B cell (primary cell): ENCODE measurements around the gene TAF4. TPM values are rescaled to one million over a fixed set of nuclear protein-coding genes. Genes with fewer than 3 reads are reported as not detected.
"Not testable (repeated sequence)": the region's sequence is repeated elsewhere in the genome, so short reads cannot be mapped to it uniquely, and the experiment has no call there.

Experiments used
- ATAC-seq: fragments of 200-7000 bp; cut with Tn5 transposase; one replicate; pipeline ENCODE4 v1.10.0; 2021; ENCODE audit warnings: low read depth, mild to moderate bottlenecking, moderate number of reproducible peaks, moderate library complexity
- CTCF ChIA-PET: fragments of 350-600 bp; sonication (Branson Sonifier 250); formaldehyde crosslinking; loops from one replicate; lab custom pipeline; 2021; ENCODE audit warnings: antibody characterized with exemption, inconsistent platforms; lab: Charles Lee
- POLR2A ChIA-PET: fragments of 350-600 bp; sonication (Branson Sonifier 250); formaldehyde crosslinking; loops from one replicate; lab custom pipeline; 2021; ENCODE audit warnings: antibody characterized with exemption; lab: Charles Lee
- DNase-seq: peaks from one replicate; pipeline ENCODE4 v3.0.0; 2013
- H2AFZ ChIP-seq: 2 replicates; pipeline ENCODE4 v1.6.1; 2012; ENCODE audit warnings: mild to moderate bottlenecking, low read depth, low read length; ENCODE audit not compliant: insufficient read depth, poor library complexity, severe bottlenecking
- H3K27ac ChIP-seq, 2 donors: 1 replicate in 1 of 2; 2 replicates in 1 of 2; pipeline ENCODE4 v1.5.1; 2012 to 2013; ENCODE audit warnings: low read length in 2 of 2, mild to moderate bottlenecking in 2 of 2, moderate library complexity in 1 of 2
- H3K27me3 ChIP-seq, 4 experiments: fragments of 200-600 bp in 1 of 4; sonication (generic) in 1 of 4; replicated peaks in 1 of 4; 1 replicate in 2 of 4; 2 replicates in 2 of 4; pipeline versions ENCODE4 v1.6.1 to v1.7.0; 2013 to 2016; ENCODE audit warnings: low read length in 3 of 4, mild to moderate bottlenecking in 2 of 4, mixed read lengths in 1 of 4, moderate library complexity in 1 of 4; ENCODE audit not compliant: insufficient read depth in 4 of 4, control insufficient read depth in 3 of 4; ENCODE audit errors: control extremely low read depth in 1 of 4
- H3K36me3 ChIP-seq, 2 experiments: replicated peaks in 1 of 2; 1 replicate in 1 of 2; 2 replicates in 1 of 2; pipeline versions ENCODE4 v1.6.1 to v1.7.1; 2013; ENCODE audit warnings: low read length in 1 of 2; ENCODE audit not compliant: insufficient read depth in 2 of 2, control insufficient read depth in 1 of 2; ENCODE audit errors: control extremely low read depth in 1 of 2, extremely low read depth in 1 of 2
- H3K4me1 ChIP-seq, 2 donors: fragments of 200-600 bp in 1 of 2; sonication (generic) in 1 of 2; 1 replicate in 1 of 2; 2 replicates in 1 of 2; pipeline versions ENCODE4 v1.5.1 to v1.6.1; 2013 to 2017; ENCODE audit warnings: low read length in 2 of 2; ENCODE audit not compliant: control insufficient read depth in 2 of 2, insufficient read depth in 2 of 2
- H3K4me2 ChIP-seq: replicated peaks from 2 replicates; pipeline ENCODE3; 2012; ENCODE audit warnings: mild to moderate bottlenecking, low read depth, low read length; ENCODE audit not compliant: poor library complexity, severe bottlenecking
- H3K4me3 ChIP-seq, 5 experiments: fragments of 200-600 bp in 1 of 5; sonication (generic) in 1 of 5; 1 replicate in 3 of 5; 2 replicates in 2 of 5; pipeline versions ENCODE4 v1.5.1 to v1.7.0; 2011 to 2016; ENCODE audit warnings: low read length in 4 of 5, mild to moderate bottlenecking in 4 of 5, low read depth in 2 of 5, control low read depth in 1 of 5, moderate library complexity in 1 of 5; ENCODE audit not compliant: insufficient read depth in 1 of 5; ENCODE audit errors: control extremely low read depth in 1 of 5, extremely low read depth in 1 of 5
- H3K79me2 ChIP-seq: fragments of 200-600 bp; sonication (generic); one replicate; pipeline ENCODE4 v1.6.0; 2016; ENCODE audit warnings: low read length; ENCODE audit not compliant: control insufficient read depth, insufficient read depth
- H3K9ac ChIP-seq: fragments of 200-600 bp; sonication (generic); 2 replicates; pipeline ENCODE4 v1.6.1; 2017; ENCODE audit warnings: mild to moderate bottlenecking, low read length, moderate library complexity
- H3K9me3 ChIP-seq, 3 donors: one replicate each; pipeline versions ENCODE4 v1.6.1 to v1.7.1; 2013; ENCODE audit warnings: low read length in 2 of 3; ENCODE audit not compliant: control insufficient read depth in 2 of 3, insufficient read depth in 1 of 3; ENCODE audit errors: control extremely low read depth in 1 of 3
- H4K20me1 ChIP-seq: 2 replicates; pipeline ENCODE4 v1.6.0; 2012; ENCODE audit warnings: mild to moderate bottlenecking, low read length; ENCODE audit not compliant: insufficient read depth, control insufficient read depth, poor library complexity, severe bottlenecking
- H3K27ac Mint-ChIP-seq: one replicate; pipeline ENCODE4 v1.8.0; 2021; ENCODE audit warnings: mixed read lengths
- H3K27me3 Mint-ChIP-seq: one replicate; pipeline ENCODE4 v1.8.0; 2021; ENCODE audit warnings: mixed read lengths
- H3K4me1 Mint-ChIP-seq: one replicate; pipeline ENCODE4 v1.8.0; 2021; ENCODE audit warnings: mixed read lengths
- H3K4me3 Mint-ChIP-seq: one replicate; pipeline ENCODE4 v1.8.0; 2021; ENCODE audit warnings: mixed read lengths
- H3K9me3 Mint-ChIP-seq: one replicate; pipeline ENCODE4 v1.8.0; 2022; ENCODE audit warnings: mixed read lengths; ENCODE audit not compliant: insufficient read depth
- EZH2 ChIP-seq: IDR thresholded peaks from 2 replicates; pipeline ENCODE4 v1.6.1; 2012; ENCODE audit warnings: borderline replicate concordance, low read depth, mild to moderate bottlenecking, moderate library complexity, low read length; ENCODE audit not compliant: insufficient read depth, poor library complexity, severe bottlenecking
- WGBS: methylation state at CpG from one replicate; pipeline ENCODE4 v1.1.5; 2013; ENCODE audit warnings: missing lambda C conversion rate; ENCODE audit not compliant: insufficient coverage; 5-methylcytosine and 5-hydroxymethylcytosine counted together
- intact Hi-C: fragments of 100-400 bp; cut with micrococcal nuclease; formaldehyde crosslinking; loops from one replicate; pipeline ENCODE4 v1.10.0; 2022
- polyA plus RNA-seq: library from polyadenylated mRNA; depleted of rRNA; stranded (reverse); fragments of >200 nt; gene quantifications from 2 replicates; pipeline ENCODE4 v1.2.3, GENCODE V29; 2012
- total RNA-seq, 2 donors: library from RNA; stranded (reverse); fragments of 120-200 nt in 1 of 2; gene quantifications; 1 replicate in 1 of 2; 2 replicates in 1 of 2; pipeline versions ENCODE4 v1.2.3 to v1.2.4, GENCODE V29; 2013 to 2022
- TF ChIP-seq, protein P1 (sequence below): fragments of 200-600 bp; IDR thresholded peaks from one replicate; pipeline ENCODE4 v1.8.0; 2022; ENCODE audit warnings: antibody characterized with exemption, mild to moderate bottlenecking

Gene TAF4
- total and polyA plus RNA-seq, 2 donors (not counting 1 experiment from before 2014, with no cell fraction given) = 13.9 to 39.5 TPM

DNA sequence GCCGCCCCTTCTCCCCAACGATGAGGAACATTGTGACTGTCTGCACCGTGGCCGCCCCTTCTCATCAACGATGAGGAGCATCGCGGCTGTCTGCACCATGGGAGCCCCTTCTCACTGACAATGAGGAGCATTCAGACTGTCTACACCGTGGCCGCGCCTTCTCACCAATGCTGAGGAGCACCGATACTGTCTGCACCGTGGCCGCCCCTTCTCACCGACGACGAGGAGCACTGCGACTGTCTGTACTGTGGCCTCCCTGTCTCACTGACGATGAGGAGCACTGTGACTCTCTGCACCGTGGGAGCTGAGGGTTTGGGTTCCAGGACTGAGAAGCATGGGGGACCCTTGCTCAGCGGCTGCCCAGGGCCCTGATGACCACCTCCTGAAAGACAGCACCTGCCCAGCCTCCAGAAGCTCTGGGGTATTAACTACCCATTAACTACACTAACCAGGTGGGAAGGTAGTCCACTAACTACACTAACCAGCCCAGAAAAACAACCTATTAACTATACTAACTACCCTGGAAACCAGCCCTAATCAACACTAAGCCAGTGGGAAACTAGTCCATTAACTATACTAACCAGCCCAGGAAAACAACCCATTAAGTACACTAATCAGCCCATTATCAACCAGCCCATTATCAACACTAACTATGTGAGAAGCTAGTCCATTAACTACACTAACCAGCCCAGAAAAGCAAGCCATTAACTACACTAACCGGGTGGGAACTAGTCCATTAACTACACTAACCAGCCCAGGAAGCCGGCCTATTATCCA lies 116.9 kb downstream of the TAF4 start:
- ChIA-PET POLR2A (no interaction called here), CTCF (no interaction called here)
- Histone ChIP-seq H3K9me3 (peaks cover 0 to 3% (median 0%) of the 10 kb centered on the region in 3 donors), H3K9ac (no peak overlapping the region), H3K4me2 (no peak overlapping the region), H2AFZ (no peak overlapping the region), H3K4me1 (no peaks in the 10 kb centered on the region), H3K36me3 (no peaks in the 10 kb centered on the region), H4K20me1 (no peaks in the 10 kb centered on the region), H3K4me3 (no peak overlapping the region), H3K27ac (no peak overlapping the region), H3K79me2 (no peaks in the 10 kb centered on the region), H3K27me3 (peaks cover 0 to 15% (median 0%) of the 10 kb centered on the region in 4 experiments)
- Mint-ChIP-seq H3K4me3 (no peak overlapping the region), H3K9me3 (no peaks in the 10 kb centered on the region), H3K4me1 (no peaks in the 10 kb centered on the region), H3K27me3 (peaks cover 4% of the 10 kb centered on the region), H3K27ac (no peak overlapping the region)
- TF ChIP-seq, protein P1, sequence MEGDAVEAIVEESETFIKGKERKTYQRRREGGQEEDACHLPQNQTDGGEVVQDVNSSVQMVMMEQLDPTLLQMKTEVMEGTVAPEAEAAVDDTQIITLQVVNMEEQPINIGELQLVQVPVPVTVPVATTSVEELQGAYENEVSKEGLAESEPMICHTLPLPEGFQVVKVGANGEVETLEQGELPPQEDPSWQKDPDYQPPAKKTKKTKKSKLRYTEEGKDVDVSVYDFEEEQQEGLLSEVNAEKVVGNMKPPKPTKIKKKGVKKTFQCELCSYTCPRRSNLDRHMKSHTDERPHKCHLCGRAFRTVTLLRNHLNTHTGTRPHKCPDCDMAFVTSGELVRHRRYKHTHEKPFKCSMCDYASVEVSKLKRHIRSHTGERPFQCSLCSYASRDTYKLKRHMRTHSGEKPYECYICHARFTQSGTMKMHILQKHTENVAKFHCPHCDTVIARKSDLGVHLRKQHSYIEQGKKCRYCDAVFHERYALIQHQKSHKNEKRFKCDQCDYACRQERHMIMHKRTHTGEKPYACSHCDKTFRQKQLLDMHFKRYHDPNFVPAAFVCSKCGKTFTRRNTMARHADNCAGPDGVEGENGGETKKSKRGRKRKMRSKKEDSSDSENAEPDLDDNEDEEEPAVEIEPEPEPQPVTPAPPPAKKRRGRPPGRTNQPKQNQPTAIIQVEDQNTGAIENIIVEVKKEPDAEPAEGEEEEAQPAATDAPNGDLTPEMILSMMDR = no peak
- no peak for TF ChIP-seq EZH2
- DNase-seq = no peak
- ATAC-seq = no peak
- 94% methylated on average over 21 of the region's 22 CpGs for WGBS
- intact Hi-C loops = no loop called here

DNA sequence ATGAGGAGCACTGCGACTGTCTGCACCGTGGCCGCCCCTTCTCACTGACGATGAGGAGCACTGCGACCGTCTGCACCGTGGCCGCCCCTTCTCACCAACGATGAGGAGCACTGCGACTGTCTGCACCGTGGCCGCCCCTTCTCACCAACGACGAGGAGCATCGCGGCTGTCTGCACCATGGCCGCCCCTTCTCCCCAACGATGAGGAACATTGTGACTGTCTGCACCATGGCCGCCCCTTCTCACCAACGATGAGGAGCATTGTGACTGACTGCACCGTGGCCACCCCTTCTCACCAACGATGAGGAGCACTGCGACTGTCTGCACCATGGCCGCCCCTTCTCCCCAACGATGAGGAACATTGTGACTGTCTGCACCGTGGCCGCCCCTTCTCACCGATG lies 117.6 kb downstream of the TAF4 start:
- H3K79me2 ChIP-seq, H3K4me3 Mint-ChIP-seq, H3K9me3 ChIP-seq, H3K4me1 Mint-ChIP-seq, H2AFZ ChIP-seq, ATAC-seq, H3K9me3 Mint-ChIP-seq, H3K4me1 ChIP-seq, POLR2A ChIA-PET, DNase-seq, H3K36me3 ChIP-seq, intact Hi-C loops, H4K20me1 ChIP-seq, H3K9ac ChIP-seq, H3K27ac ChIP-seq, H3K27ac Mint-ChIP-seq, H3K27me3 Mint-ChIP-seq, H3K4me2 ChIP-seq, CTCF ChIA-PET, H3K4me3 ChIP-seq: not testable (repeated sequence)
- 95% methylated on average over 19 of the region's 28 CpGs for WGBS
- H3K27me3 ChIP-seq = peaks cover 0 to 11% (median 0%) of the 10 kb centered on the region in 4 experiments

DNA sequence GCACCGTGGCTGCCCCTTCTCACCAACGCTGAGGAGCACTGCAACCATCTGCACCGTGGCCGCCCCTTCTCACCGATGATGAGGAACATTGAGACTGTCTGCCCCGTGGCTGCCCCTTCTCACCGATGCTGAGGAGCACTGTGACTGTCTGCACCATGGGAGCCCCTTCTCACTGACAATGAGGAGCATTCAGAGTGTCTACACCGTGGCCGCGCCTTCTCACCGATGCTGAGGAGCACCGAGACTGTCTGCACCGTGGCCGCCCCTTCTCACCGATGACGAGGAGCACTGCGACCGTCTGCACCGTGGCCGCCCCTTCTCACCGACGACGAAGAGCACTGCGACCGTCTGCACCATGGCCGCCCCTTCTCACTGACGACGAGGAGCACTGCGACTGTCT lies 120.2 kb downstream of the TAF4 start:
- H3K27me3 Mint-ChIP-seq, H3K4me1 Mint-ChIP-seq, H3K4me1 ChIP-seq, H3K4me3 Mint-ChIP-seq, H3K4me3 ChIP-seq, POLR2A ChIA-PET, H3K27ac Mint-ChIP-seq, H3K9me3 ChIP-seq, H3K27me3 ChIP-seq, intact Hi-C loops, H3K36me3 ChIP-seq, H3K79me2 ChIP-seq, H3K9me3 Mint-ChIP-seq, ATAC-seq, H2AFZ ChIP-seq, H3K27ac ChIP-seq, CTCF ChIA-PET, H3K9ac ChIP-seq, DNase-seq, H3K4me2 ChIP-seq, H4K20me1 ChIP-seq: not testable (repeated sequence)
- WGBS = 93% methylated on average over 5 of the region's 29 CpGs
